Measurements from ENCODE around the gene OSBPL3. TPM values are rescaled to one million over a fixed set of nuclear protein-coding genes. Genes with fewer than 3 reads are reported as not detected.

OSBPL3 gene
- total RNA-seq, 2 experiments from 2014 or later, result 44.6 to 45.7 TPM

DNA sequence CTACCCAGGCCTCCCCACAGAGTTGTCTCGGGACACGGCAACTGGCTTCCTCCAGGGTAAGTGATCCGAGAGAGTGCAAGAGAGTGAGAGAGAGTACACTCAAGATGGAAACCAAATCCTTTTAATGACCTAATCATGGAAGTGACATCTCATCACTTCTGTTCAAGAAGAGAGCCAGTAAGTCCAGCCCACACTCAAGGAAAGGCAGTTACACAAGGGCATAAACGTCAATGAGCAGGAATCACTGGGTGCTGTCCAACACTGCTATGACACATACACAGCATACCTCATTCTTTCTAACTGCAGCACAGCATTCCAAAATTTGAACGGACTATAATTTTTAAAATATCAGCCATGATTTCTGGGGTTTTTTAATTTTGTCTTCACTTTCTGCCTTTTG lies 29.3 kb upstream of the OSBPL3 start:
- ChIA-PET CTCF (no interaction called here), POLR2A (interaction anchor here (0.9 to 1.2 kb wide), 2 partner anchors 13 to 19 kb away, joined by 3 to 4 read pairs; no protein-coding TSS in a partner anchor)
- DNase-seq, result no peak
- intact Hi-C loops (cut with micrococcal nuclease), result no loop called here
- no peaks in the 10 kb centered on the region for H3K36me3 Mint-ChIP-seq (ENCODE audit: low read depth)
- no peaks in the 10 kb centered on the region for H3K9me3 Mint-ChIP-seq
- ATAC-seq, result no peak
- H3K4me1 Mint-ChIP-seq (ENCODE audit: low read depth), result no peaks in the 10 kb centered on the region
- peaks cover 3% of the 10 kb centered on the region for H3K27me3 Mint-ChIP-seq
- no peak overlapping the region for H3K27ac Mint-ChIP-seq
- TF ChIP-seq, protein P1, sequence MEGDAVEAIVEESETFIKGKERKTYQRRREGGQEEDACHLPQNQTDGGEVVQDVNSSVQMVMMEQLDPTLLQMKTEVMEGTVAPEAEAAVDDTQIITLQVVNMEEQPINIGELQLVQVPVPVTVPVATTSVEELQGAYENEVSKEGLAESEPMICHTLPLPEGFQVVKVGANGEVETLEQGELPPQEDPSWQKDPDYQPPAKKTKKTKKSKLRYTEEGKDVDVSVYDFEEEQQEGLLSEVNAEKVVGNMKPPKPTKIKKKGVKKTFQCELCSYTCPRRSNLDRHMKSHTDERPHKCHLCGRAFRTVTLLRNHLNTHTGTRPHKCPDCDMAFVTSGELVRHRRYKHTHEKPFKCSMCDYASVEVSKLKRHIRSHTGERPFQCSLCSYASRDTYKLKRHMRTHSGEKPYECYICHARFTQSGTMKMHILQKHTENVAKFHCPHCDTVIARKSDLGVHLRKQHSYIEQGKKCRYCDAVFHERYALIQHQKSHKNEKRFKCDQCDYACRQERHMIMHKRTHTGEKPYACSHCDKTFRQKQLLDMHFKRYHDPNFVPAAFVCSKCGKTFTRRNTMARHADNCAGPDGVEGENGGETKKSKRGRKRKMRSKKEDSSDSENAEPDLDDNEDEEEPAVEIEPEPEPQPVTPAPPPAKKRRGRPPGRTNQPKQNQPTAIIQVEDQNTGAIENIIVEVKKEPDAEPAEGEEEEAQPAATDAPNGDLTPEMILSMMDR (IDR thresholded peaks at IDR 0.05), result no peak
- H3K4me3 Mint-ChIP-seq, result no peak overlapping the region

- no peaks in the 10 kb centered on the region for H3K4me1 Mint-ChIP-seq (ENCODE audit: low read depth)
- H3K27ac Mint-ChIP-seq, result no peak overlapping the region
- CTCF ChIA-PET, result interaction anchor here (1.1 to 1.5 kb wide), 6 partner anchors 14 to 195 kb away, joined by 3 to 5 read pairs (median 4); no protein-coding TSS in a partner anchor
- no peak for DNase-seq
- TF ChIP-seq, protein P1 (IDR thresholded peaks at IDR 0.05), result no peak
- no peak overlapping the region for H3K4me3 Mint-ChIP-seq
- H3K27me3 Mint-ChIP-seq, result peaks cover 2% of the 10 kb centered on the region
- intact Hi-C loops (cut with micrococcal nuclease), result no loop called here
- POLR2A ChIA-PET, result interaction anchor here (0.7 to 0.9 kb wide), 2 partner anchors 15 to 85 kb away, joined by 3 read pairs; no protein-coding TSS in a partner anchor
- peak; percentile 51 for ATAC-seq
- H3K9me3 Mint-ChIP-seq, result no peaks in the 10 kb centered on the region
- no peaks in the 10 kb centered on the region for H3K36me3 Mint-ChIP-seq (ENCODE audit: low read depth)
These were observed 27.7 kb upstream of the OSBPL3 start for GRCh38 chr7:25007668-25008067.

- Mint-ChIP-seq H3K9me3 (no peaks in the 10 kb centered on the region), H3K36me3 (ENCODE audit: low read depth) (peaks cover 1% of the 10 kb centered on the region), H3K4me1 (ENCODE audit: low read depth) (no peaks in the 10 kb centered on the region), H3K27me3 (peaks cover 2% of the 10 kb centered on the region), H3K27ac (no peak overlapping the region), H3K4me3 (no peak overlapping the region)
- ATAC-seq (no peak), DNase-seq (no peak)
- ChIA-PET CTCF (interaction anchor here (1.1 to 1.5 kb wide), 2 partner anchors 25 to 194 kb away, joined by 3 to 5 read pairs; no protein-coding TSS in a partner anchor), POLR2A (no interaction called here)
- intact Hi-C loops (cut with micrococcal nuclease), result no loop called here
- TF ChIP-seq, protein P1 (IDR thresholded peaks at IDR 0.05), result no peak
These were observed 26.3 kb upstream of the OSBPL3 start for GRCh38 chr7:25006276-25006675.

DNA sequence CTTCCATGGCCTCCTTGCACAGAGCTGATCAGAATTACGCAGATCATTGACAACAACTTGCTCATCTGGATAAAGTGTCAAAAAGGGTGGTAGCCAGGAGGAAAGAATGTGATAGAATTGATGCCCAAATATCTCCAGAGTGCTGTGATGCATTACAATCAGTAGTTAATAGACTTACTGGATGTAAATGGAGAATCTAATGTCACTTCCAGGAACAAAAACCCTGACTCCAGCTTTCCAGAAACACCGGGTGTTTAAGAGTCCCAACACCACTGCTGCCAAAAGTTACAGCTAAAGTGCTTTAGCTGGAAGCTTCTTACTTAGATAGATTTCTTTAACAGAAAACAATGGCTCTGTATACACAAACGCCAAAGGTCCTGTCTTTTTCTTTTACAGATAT lies 25.7 kb upstream of the OSBPL3 start:
- DNase-seq (no peak), ATAC-seq (no peak)
- H3K4me3 Mint-ChIP-seq, result no peak overlapping the region
- intact Hi-C loops (cut with micrococcal nuclease), result no loop called here
- peaks cover under 1% of the 10 kb centered on the region for H3K27me3 Mint-ChIP-seq
- TF ChIP-seq, protein P1 (IDR thresholded peaks at IDR 0.05), result no peak
- no peak overlapping the region for H3K27ac Mint-ChIP-seq
- no peaks in the 10 kb centered on the region for H3K4me1 Mint-ChIP-seq (ENCODE audit: low read depth)
- CTCF ChIA-PET, result interaction anchor here (1.1 kb wide), 1 partner anchor 24 kb away, joined by 3 read pairs; no protein-coding TSS in a partner anchor
- POLR2A ChIA-PET, result no interaction called here
- H3K36me3 Mint-ChIP-seq (ENCODE audit: low read depth), result peaks cover 6% of the 10 kb centered on the region
- peaks cover 4% of the 10 kb centered on the region for H3K9me3 Mint-ChIP-seq

DNA sequence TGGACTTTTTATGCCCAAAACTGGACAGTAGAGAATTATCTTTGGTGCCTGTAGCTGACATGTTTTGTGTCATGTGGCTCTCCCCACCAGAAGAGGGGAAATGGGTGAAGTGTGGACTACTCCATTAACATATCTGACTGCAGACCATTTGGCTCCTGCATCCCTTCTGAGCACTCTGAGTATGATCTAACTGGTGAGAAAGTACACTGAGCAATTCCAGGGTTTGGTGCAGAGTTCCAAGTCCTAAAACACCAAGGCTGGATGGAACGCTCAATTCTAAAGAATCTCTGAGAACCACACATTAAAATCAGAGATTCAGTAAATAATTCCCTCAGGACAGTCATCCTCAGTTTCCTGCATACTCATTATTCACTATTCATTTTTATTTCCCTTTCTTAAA lies 22.8 kb upstream of the OSBPL3 start:
- Mint-ChIP-seq H3K27me3 (peaks cover 3% of the 10 kb centered on the region), H3K27ac (no peak overlapping the region), H3K36me3 (ENCODE audit: low read depth) (peaks cover 8% of the 10 kb centered on the region), H3K9me3 (peaks cover 11% of the 10 kb centered on the region), H3K4me1 (ENCODE audit: low read depth) (no peaks in the 10 kb centered on the region), H3K4me3 (no peak overlapping the region)
- intact Hi-C loops (cut with micrococcal nuclease), result no loop called here
- TF ChIP-seq, protein P1 (IDR thresholded peaks at IDR 0.05), result no peak
- ATAC-seq (no peak), DNase-seq (no peak)
- ChIA-PET CTCF (interaction anchor here (1.1 kb wide), 2 partner anchors 20 to 191 kb away, joined by 3 to 4 read pairs; no protein-coding TSS in a partner anchor), POLR2A (interaction anchor here (1.6 kb wide), 1 partner anchor 21 kb away, joined by 3 read pairs; no protein-coding TSS in a partner anchor)

Measured in activated CD8-positive, alpha-beta T cell treated with anti-CD3 and anti-CD28 coated beads for 36 hours (primary cell).